Endodermal cell (in vitro differentiated cells): Measurements from ENCODE around the gene SYT13. TPM values are rescaled to one million over a fixed set of nuclear protein-coding genes. Genes with fewer than 3 reads are reported as not detected.

Experiments
- DNase-seq: peaks from one replicate; pipeline ENCODE4 v3.0.0-alpha.2; 2017
- H3K27ac ChIP-seq: 2 replicates; pipeline ENCODE4 v1.5.1; 2013; ENCODE audit warnings: mild to moderate bottlenecking, low read depth, low read length, moderate library complexity
- H3K27me3 ChIP-seq: 2 replicates; pipeline ENCODE4 v1.6.1; 2013; ENCODE audit warnings: mild to moderate bottlenecking, low read length, moderate library complexity; ENCODE audit not compliant: insufficient read depth, control insufficient read depth, poor library complexity, severe bottlenecking
- H3K36me3 ChIP-seq: 2 replicates; pipeline ENCODE4 v1.7.0; 2013; ENCODE audit warnings: mild to moderate bottlenecking, low read length, moderate library complexity; ENCODE audit not compliant: control insufficient read depth, insufficient read depth
- H3K4me1 ChIP-seq: one replicate; pipeline ENCODE4 v1.7.0; 2013; ENCODE audit warnings: low read length; ENCODE audit not compliant: control insufficient read depth, insufficient read depth
- H3K4me3 ChIP-seq: 2 replicates; pipeline ENCODE4 v1.5.1; 2013; ENCODE audit warnings: mild to moderate bottlenecking, low read length, moderate library complexity
- H3K9ac ChIP-seq: 2 replicates; pipeline ENCODE4 v1.6.1; 2013; ENCODE audit warnings: mild to moderate bottlenecking, low read length, moderate library complexity; ENCODE audit not compliant: poor library complexity, severe bottlenecking; ENCODE audit errors: extremely low read depth
- H3K9me3 ChIP-seq: 2 replicates; pipeline ENCODE4 v1.6.1; 2013; ENCODE audit warnings: mild to moderate bottlenecking, low read length, moderate library complexity; ENCODE audit not compliant: control insufficient read depth
- H3K27ac Mint-ChIP-seq: 2 replicates; pipeline ENCODE4 v1.8.0; 2020; ENCODE audit warnings: mixed read lengths
- H3K27me3 Mint-ChIP-seq: 2 replicates; pipeline ENCODE4 v1.8.0; 2021; ENCODE audit warnings: mild to moderate bottlenecking, mixed read lengths; ENCODE audit not compliant: insufficient read depth
- H3K36me3 Mint-ChIP-seq: 2 replicates; pipeline ENCODE4 v1.8.0; 2020; ENCODE audit warnings: low read depth, mixed read lengths
- H3K4me1 Mint-ChIP-seq: 2 replicates; pipeline ENCODE4 v1.8.0; 2020; ENCODE audit warnings: mixed read lengths
- H3K4me3 Mint-ChIP-seq: 2 replicates; pipeline ENCODE4 v1.8.0; 2020; ENCODE audit warnings: mild to moderate bottlenecking, moderate library complexity, mixed read lengths
- H3K9me3 Mint-ChIP-seq: 2 replicates; pipeline ENCODE4 v1.8.0; 2020; ENCODE audit warnings: mild to moderate bottlenecking, mixed read lengths
- WGBS, 2 experiments: methylation state at CpG; one replicate each; pipeline versions ENCODE4 v1.1.5 to v1.1.7; 2013; ENCODE audit warnings: missing lambda C conversion rate in 2 of 2, mixed read lengths in 1 of 2; ENCODE audit not compliant: insufficient coverage in 1 of 2, insufficient read length in 1 of 2; 5-methylcytosine and 5-hydroxymethylcytosine counted together
- total RNA-seq, 2 donors: library from RNA; stranded (reverse); fragmentation: NEBNext Ultra II Directional in 1 of 2; extraction: Animal tissue kit (Norgen Biotek cat#: 25700) in 1 of 2; gene quantifications; 2 replicates in 1 of 2; 3 replicates in 1 of 2; pipeline ENCODE4 v1.2.1, GENCODE V29; 2021
- TF ChIP-seq, protein P1 (sequence below): fragments of 200-600 bp; sonication (generic); conservative IDR thresholded peaks from 2 replicates; pipeline ENCODE4 v1.5.0; 2021; ENCODE audit warnings: antibody characterized with exemption, mild to moderate bottlenecking

Gene SYT13
- total RNA-seq, 2 donors from 2014 or later, result 3.2 to 9.3 TPM

DNA sequence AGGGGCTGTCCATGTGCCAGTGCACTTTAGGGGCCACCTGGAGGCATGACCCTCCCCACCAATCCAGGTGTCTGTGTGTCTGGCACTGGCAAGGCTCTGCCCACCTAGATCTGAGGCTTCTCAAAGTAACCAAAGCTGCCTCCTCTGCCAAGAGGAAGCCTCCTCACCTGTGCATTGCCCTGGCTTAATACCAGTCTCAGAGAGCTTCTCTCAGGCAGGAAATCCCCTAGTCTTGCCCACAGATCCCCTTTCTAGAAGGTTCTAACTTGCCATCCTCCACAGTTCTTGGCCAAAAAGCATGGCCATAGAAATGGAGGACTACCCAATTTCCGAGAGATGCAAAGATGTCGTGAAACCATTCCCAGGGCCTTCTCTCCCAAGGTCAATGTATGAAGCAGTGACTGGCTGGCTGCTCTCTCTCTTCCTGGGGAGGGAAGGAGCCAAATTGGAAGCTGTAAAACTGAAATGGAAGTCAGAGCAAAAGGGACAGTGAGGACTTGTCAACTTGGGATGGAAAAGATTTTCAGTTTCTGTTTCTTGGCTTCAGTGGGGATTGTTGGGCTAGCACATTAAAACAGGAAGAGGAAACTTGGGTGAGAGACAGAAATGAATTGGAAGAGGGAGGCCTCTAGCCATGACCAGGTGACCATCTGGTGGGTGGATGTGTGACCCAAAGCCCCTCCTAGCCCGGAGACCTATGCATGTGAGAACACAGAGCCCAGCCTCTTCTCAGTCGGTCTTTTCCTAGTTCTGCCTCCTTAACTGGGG is 70.9 kb downstream of the SYT13 start:
- Histone ChIP-seq H3K36me3 (no peaks in the 10 kb centered on the region), H3K9ac (no peak overlapping the region), H3K9me3 (no peaks in the 10 kb centered on the region), H3K27me3 (no peaks in the 10 kb centered on the region), H3K27ac (no peak overlapping the region), H3K4me3 (no peak overlapping the region), H3K4me1 (no peaks in the 10 kb centered on the region)
- H3K4me1 Mint-ChIP-seq, result peaks cover 3% of the 10 kb centered on the region
- DNase-seq, result no peak
- H3K36me3 Mint-ChIP-seq, result no peaks in the 10 kb centered on the region
- H3K27me3 Mint-ChIP-seq, result no peaks in the 10 kb centered on the region
- H3K9me3 Mint-ChIP-seq, result no peaks in the 10 kb centered on the region
- no peak overlapping the region for H3K27ac Mint-ChIP-seq
- TF ChIP-seq, protein P1, sequence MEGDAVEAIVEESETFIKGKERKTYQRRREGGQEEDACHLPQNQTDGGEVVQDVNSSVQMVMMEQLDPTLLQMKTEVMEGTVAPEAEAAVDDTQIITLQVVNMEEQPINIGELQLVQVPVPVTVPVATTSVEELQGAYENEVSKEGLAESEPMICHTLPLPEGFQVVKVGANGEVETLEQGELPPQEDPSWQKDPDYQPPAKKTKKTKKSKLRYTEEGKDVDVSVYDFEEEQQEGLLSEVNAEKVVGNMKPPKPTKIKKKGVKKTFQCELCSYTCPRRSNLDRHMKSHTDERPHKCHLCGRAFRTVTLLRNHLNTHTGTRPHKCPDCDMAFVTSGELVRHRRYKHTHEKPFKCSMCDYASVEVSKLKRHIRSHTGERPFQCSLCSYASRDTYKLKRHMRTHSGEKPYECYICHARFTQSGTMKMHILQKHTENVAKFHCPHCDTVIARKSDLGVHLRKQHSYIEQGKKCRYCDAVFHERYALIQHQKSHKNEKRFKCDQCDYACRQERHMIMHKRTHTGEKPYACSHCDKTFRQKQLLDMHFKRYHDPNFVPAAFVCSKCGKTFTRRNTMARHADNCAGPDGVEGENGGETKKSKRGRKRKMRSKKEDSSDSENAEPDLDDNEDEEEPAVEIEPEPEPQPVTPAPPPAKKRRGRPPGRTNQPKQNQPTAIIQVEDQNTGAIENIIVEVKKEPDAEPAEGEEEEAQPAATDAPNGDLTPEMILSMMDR, result no peak
- 86 to 95% methylated on average over 4 of the region's 4 CpGs for WGBS, 2 experiments
- H3K4me3 Mint-ChIP-seq, result no peak overlapping the region

DNA sequence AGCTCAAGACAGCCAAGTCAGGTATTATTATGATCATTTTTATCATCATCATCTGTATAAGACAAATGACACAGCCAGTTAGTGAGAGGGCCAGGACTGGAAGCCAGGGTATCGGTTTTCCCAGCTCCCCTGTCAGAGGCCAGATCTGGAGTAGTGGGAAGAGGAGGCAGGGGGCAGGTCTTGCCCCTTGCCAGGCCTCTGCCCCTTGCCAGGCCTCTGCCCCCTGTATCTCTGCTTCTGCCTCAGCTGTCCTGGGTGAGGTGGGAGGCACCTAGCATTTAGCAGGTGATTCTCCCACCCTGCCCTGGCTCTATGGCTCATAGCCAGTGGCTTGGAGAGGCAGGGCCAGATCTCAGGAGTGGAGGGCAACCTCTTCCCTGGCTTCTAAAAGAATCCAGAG is 72.4 kb downstream of the SYT13 start:
- Mint-ChIP-seq H3K4me1 (peaks cover 13% of the 10 kb centered on the region), H3K4me3 (no peak overlapping the region), H3K9me3 (no peaks in the 10 kb centered on the region), H3K27ac (no peak overlapping the region), H3K36me3 (peaks cover 2% of the 10 kb centered on the region), H3K27me3 (no peaks in the 10 kb centered on the region)
- 74 to 100% methylated on average over 1 of the region's 1 CpG for WGBS, 2 experiments
- Histone ChIP-seq H3K4me3 (no peak overlapping the region), H3K9me3 (no peaks in the 10 kb centered on the region), H3K36me3 (no peaks in the 10 kb centered on the region), H3K27ac (no peak overlapping the region), H3K4me1 (no peaks in the 10 kb centered on the region), H3K27me3 (no peaks in the 10 kb centered on the region), H3K9ac (no peak overlapping the region)
- TF ChIP-seq, protein P1, result no peak
- no peak for DNase-seq

DNA sequence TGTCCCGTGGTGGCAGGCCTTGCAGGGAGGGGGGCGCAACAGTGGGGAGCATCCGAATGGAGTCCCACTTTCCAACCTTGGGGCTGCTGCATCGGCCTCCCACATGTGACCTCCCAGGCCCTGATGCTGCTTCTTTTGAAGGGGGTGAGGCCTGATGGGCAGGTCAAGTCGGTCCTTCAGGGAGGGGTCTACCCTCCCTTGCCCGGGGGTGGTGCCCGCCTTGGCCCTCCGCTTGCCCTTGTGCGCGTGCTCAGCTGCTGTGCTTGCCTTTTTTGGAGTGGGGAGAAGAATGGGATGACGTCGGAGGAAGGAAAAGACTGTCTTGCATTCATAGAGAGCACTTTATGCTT is 72.8 kb downstream of the SYT13 start:
- Mint-ChIP-seq H3K4me1 (peaks cover 14% of the 10 kb centered on the region), H3K27ac (no peak overlapping the region), H3K36me3 (peaks cover 2% of the 10 kb centered on the region), H3K4me3 (no peak overlapping the region), H3K27me3 (no peaks in the 10 kb centered on the region), H3K9me3 (no peaks in the 10 kb centered on the region)
- DNase-seq, result no peak
- Histone ChIP-seq H3K9ac (no peak overlapping the region), H3K27me3 (no peaks in the 10 kb centered on the region), H3K36me3 (no peaks in the 10 kb centered on the region), H3K27ac (no peak overlapping the region), H3K4me3 (no peak overlapping the region), H3K4me1 (no peaks in the 10 kb centered on the region), H3K9me3 (no peaks in the 10 kb centered on the region)
- TF ChIP-seq, protein P1, result no peak
- 80 to 89% methylated on average over 1 to 12 of the region's 12 CpGs for whole genome bisulfite sequencing, 2 experiments
